Neural cell (in vitro differentiated cells): ENCODE data around the gene ITGAV.

ENCODE experiments used
- EP300 ChIP-seq: fragments of 450-650 bp; conservative IDR thresholded peaks from 2 replicates; pipeline ENCODE4 v1.6.1; 2014; ENCODE audit warnings: antibody characterized with exemption, mild to moderate bottlenecking, moderate library complexity; ENCODE audit not compliant: poor library complexity, severe bottlenecking
- EZH2 ChIP-seq: fragments of 200-600, 300-800 bp; shearing (Covaris generic), sonication (generic); IDR thresholded peaks from 2 replicates; pipeline ENCODE4 v1.6.1; 2014; ENCODE audit warnings: antibody characterized with exemption, low read length, borderline replicate concordance, mild to moderate bottlenecking; ENCODE audit not compliant: insufficient read depth, poor library complexity, severe bottlenecking
- POLR2AphosphoS5 ChIP-seq: IDR thresholded peaks from 2 replicates; pipeline ENCODE4 v1.6.1; 2012
- TAF1 ChIP-seq: IDR thresholded peaks from 2 replicates; pipeline ENCODE4 v1.6.1; 2012; ENCODE audit warnings: low read depth
- TF ChIP-seq, protein P1 (sequence below): fragments of 450-650 bp; IDR thresholded peaks from 2 replicates; pipeline ENCODE4 v1.5.1; 2014; ENCODE audit warnings: antibody characterized with exemption, mild to moderate bottlenecking, moderate library complexity; ENCODE audit not compliant: poor library complexity, severe bottlenecking
- TF ChIP-seq, protein P2 (sequence below): IDR thresholded peaks from 2 replicates; pipeline ENCODE4 v1.6.1; 2012; ENCODE audit warnings: borderline replicate concordance

DNA sequence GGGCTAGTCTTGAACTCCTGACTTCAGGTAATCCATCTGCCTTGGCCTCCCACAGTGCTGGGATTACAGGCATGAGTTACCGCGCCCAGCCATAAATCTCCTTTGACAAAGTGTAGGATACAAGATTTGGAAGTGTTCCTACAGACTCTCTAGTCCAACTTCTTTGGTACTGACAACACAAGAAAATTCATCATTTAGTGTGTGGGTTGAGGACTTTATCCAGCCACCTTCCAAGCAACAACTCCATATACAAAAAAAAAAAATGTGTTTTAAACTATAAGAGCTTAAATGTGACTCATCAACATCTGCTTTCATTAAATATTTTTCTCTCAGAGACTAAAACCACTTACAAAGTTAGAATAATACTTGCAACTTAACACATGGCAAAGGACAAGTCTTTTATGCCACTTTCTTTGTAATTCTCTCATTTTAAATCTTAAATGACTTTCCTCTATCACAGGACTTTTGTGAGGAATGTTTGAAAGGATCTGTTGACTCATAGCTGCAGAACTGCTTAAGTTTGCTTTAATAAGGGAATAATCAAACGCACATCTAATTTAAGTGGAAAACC is 46.2 kb upstream of the ITGAV start:
- TF ChIP-seq, protein P1, sequence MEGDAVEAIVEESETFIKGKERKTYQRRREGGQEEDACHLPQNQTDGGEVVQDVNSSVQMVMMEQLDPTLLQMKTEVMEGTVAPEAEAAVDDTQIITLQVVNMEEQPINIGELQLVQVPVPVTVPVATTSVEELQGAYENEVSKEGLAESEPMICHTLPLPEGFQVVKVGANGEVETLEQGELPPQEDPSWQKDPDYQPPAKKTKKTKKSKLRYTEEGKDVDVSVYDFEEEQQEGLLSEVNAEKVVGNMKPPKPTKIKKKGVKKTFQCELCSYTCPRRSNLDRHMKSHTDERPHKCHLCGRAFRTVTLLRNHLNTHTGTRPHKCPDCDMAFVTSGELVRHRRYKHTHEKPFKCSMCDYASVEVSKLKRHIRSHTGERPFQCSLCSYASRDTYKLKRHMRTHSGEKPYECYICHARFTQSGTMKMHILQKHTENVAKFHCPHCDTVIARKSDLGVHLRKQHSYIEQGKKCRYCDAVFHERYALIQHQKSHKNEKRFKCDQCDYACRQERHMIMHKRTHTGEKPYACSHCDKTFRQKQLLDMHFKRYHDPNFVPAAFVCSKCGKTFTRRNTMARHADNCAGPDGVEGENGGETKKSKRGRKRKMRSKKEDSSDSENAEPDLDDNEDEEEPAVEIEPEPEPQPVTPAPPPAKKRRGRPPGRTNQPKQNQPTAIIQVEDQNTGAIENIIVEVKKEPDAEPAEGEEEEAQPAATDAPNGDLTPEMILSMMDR: no peak
- TF ChIP-seq TAF1: no peak
- TF ChIP-seq, protein P2, sequence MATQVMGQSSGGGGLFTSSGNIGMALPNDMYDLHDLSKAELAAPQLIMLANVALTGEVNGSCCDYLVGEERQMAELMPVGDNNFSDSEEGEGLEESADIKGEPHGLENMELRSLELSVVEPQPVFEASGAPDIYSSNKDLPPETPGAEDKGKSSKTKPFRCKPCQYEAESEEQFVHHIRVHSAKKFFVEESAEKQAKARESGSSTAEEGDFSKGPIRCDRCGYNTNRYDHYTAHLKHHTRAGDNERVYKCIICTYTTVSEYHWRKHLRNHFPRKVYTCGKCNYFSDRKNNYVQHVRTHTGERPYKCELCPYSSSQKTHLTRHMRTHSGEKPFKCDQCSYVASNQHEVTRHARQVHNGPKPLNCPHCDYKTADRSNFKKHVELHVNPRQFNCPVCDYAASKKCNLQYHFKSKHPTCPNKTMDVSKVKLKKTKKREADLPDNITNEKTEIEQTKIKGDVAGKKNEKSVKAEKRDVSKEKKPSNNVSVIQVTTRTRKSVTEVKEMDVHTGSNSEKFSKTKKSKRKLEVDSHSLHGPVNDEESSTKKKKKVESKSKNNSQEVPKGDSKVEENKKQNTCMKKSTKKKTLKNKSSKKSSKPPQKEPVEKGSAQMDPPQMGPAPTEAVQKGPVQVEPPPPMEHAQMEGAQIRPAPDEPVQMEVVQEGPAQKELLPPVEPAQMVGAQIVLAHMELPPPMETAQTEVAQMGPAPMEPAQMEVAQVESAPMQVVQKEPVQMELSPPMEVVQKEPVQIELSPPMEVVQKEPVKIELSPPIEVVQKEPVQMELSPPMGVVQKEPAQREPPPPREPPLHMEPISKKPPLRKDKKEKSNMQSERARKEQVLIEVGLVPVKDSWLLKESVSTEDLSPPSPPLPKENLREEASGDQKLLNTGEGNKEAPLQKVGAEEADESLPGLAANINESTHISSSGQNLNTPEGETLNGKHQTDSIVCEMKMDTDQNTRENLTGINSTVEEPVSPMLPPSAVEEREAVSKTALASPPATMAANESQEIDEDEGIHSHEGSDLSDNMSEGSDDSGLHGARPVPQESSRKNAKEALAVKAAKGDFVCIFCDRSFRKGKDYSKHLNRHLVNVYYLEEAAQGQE: no peak
- TF ChIP-seq POLR2AphosphoS5: no peak
- TF ChIP-seq EZH2: no peak
- TF ChIP-seq EP300: no peak
